RWPE1 (cell line): ENCODE data around the gene TNFRSF17.

Source experiments
- CTCF ChIA-PET: fragments of 350-600 bp; sonication (Branson Sonifier 250); formaldehyde crosslinking; extraction: SDS; loops from one replicate; lab custom pipeline; 2021; lab: Yijun Ruan, JAX
- POLR2A ChIA-PET: fragments of 400-600 bp; formaldehyde crosslinking; extraction: SDS; loops from one replicate; lab custom pipeline; 2020; ENCODE audit warnings: antibody characterized with exemption; ENCODE audit not compliant: low non-redundant PET; lab: Yijun Ruan, JAX
- DNase-seq: peaks from one replicate; pipeline ENCODE4 v3.0.0; 2012; ENCODE audit warnings: low spot score
- H3K27ac ChIP-seq: fragments of 450-650 bp; 2 replicates; pipeline ENCODE4 v1.5.1; 2017
- TF ChIP-seq, protein P1 (sequence below): fragments of 450-650 bp; conservative IDR thresholded peaks from 2 replicates; pipeline ENCODE4 v1.5.1; 2017; ENCODE audit warnings: low read depth, mild to moderate bottlenecking

Gene TNFRSF17

DNA sequence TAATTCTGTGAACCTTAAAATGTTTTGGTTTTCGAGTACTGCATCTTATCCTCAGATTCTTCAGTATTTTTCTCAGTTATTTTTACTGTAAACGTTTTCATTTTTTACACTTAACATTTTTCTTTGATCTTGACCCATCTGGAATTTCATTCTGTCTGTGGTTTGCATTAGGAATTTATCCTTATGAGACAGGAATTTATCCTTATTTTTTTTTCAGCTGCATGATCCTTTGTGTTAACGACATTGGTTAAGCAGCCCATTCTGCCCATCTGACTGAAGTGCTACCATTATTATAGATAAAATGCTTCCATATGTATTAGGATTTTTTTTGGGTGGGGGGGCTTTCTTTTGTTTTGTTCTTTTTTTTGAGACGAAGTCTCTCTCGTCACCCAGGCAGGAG, 52.5 kb downstream of the TNFRSF17 start:
- DNase-seq, result no peak
- ChIA-PET POLR2A (no interaction called here), CTCF (no interaction called here)
- no peak overlapping the region for H3K27ac ChIP-seq
- TF ChIP-seq, protein P1, sequence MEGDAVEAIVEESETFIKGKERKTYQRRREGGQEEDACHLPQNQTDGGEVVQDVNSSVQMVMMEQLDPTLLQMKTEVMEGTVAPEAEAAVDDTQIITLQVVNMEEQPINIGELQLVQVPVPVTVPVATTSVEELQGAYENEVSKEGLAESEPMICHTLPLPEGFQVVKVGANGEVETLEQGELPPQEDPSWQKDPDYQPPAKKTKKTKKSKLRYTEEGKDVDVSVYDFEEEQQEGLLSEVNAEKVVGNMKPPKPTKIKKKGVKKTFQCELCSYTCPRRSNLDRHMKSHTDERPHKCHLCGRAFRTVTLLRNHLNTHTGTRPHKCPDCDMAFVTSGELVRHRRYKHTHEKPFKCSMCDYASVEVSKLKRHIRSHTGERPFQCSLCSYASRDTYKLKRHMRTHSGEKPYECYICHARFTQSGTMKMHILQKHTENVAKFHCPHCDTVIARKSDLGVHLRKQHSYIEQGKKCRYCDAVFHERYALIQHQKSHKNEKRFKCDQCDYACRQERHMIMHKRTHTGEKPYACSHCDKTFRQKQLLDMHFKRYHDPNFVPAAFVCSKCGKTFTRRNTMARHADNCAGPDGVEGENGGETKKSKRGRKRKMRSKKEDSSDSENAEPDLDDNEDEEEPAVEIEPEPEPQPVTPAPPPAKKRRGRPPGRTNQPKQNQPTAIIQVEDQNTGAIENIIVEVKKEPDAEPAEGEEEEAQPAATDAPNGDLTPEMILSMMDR, result no peak
